ENCODE data around the gene HAO2. TPM values are rescaled to one million over a fixed set of nuclear protein-coding genes. Genes with fewer than 3 reads are reported as not detected.
"Not testable (repeated sequence)": the region's sequence is repeated elsewhere in the genome, so short reads cannot be mapped to it uniquely, and the experiment has no call there.

HAO2 gene
- total and polyA plus RNA-seq, 9 donors = 0.12 to 0.50 (median 0.23) TPM; not detected in 6

GRCh38 chr1:119332622-119333021 is 36.0 kb upstream of the HAO2 start:
- Histone ChIP-seq H3K27me3 (no peaks in the 10 kb centered on the region), H3K27ac (no peak overlapping the region), H3K36me3 (no peaks in the 10 kb centered on the region), H3K9me3 (no peaks in the 10 kb centered on the region), H3K4me3 (no peak overlapping the region), H3K4me1 (ENCODE audit: insufficient read depth) (peaks cover 13% of the 10 kb centered on the region)
- intact Hi-C loops (cut with DNase I) = no loop called here
- no peak for DNase-seq
- TF ChIP-seq EP300 (IDR thresholded peaks at IDR 0.05) (no peak), CTCF (IDR thresholded peaks at IDR 0.05) (no peak), POLR2A (IDR thresholded peaks at IDR 0.05) (no peak)
- 70 to 82% (median 73%) methylated on average over 6 of the region's 6 CpGs for WGBS, 3 donors

DNA sequence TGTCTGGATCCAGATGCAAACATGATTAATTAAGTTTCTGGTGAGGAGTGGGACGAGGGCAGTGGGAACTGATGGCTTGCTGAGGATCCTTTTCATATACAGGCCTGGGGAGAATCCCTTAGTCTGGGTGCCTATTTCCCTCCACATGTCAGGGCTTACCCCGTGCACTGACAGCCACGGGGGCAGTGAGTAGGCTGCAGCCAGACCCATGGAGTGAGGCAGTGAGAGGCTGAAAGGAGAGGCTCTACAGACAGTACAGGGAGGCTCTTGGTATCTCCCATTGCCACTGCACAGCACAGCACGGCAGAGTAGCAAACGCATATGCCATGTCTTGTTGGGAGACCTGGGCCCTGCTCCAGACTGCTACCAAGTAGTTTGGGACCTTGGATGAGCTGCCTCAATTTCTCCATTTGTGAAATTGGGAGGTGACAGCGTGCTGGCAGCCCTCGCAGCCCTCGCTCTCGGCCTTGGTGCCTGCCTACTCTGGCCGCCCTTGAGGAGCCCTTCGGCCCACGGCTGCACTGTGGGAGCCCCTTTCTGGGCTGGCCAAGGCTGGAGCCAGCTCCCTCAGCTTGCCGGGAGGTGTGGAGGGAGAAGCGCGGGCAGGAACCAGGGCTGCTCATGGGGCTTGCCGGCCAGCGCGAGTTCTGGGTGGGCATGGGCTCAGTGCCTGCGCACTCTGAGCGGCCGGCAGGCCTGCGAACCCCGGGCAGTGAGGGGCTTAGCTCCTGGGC is 35.3 kb upstream of the HAO2 start:
- no peak for TF ChIP-seq EP300 (IDR thresholded peaks at IDR 0.05)
- TF ChIP-seq CTCF (IDR thresholded peaks at IDR 0.05) = no peak
- H3K4me3 ChIP-seq = no peak overlapping the region
- intact Hi-C loops (cut with DNase I) = no loop called here
- H3K36me3 ChIP-seq = no peaks in the 10 kb centered on the region
- H3K4me1 ChIP-seq (ENCODE audit: insufficient read depth) = peaks cover 13% of the 10 kb centered on the region
- no peak overlapping the region for H3K27ac ChIP-seq
- WGBS, 3 donors = 95% methylated on average over 18 to 23 of the region's 23 CpGs
- no peak for DNase-seq
- H3K9me3 ChIP-seq = no peaks in the 10 kb centered on the region
- no peaks in the 10 kb centered on the region for H3K27me3 ChIP-seq

- intact Hi-C loops (cut with DNase I); DNase-seq; H3K9me3 ChIP-seq; H3K4me3 ChIP-seq; H3K36me3 ChIP-seq; H3K27ac ChIP-seq; H3K27me3 ChIP-seq: not testable (repeated sequence)
- 95 to 97% (median 97%) methylated on average over 7 to 16 of the region's 16 CpGs for WGBS, 3 donors
- peaks cover 13% of the 10 kb centered on the region for H3K4me1 ChIP-seq (ENCODE audit: insufficient read depth)
Measured at GRCh38 chr1:119333897-119334250, 34.7 kb upstream of the HAO2 start.

- TF ChIP-seq CTCF (IDR thresholded peaks at IDR 0.05) (no peak), EP300 (IDR thresholded peaks at IDR 0.05) (no peak), POLR2A (IDR thresholded peaks at IDR 0.05) (no peak)
- intact Hi-C loops (cut with DNase I) = no loop called here
- no peaks in the 10 kb centered on the region for H3K9me3 ChIP-seq
- H3K27me3 ChIP-seq = no peaks in the 10 kb centered on the region
- H3K4me3 ChIP-seq = no peak overlapping the region
- peaks cover 8% of the 10 kb centered on the region for H3K4me1 ChIP-seq (ENCODE audit: insufficient read depth)
- no peak for DNase-seq
- H3K36me3 ChIP-seq = no peaks in the 10 kb centered on the region
- WGBS, 3 donors = 6 to 30% (median 15%) methylated on average over 4 of the region's 4 CpGs
- no peak overlapping the region for H3K27ac ChIP-seq
Measured at GRCh38 chr1:119336848-119337247, 31.7 kb upstream of the HAO2 start.

GRCh38 chr1:119338004-119338403 is 30.6 kb upstream of the HAO2 start:
- peaks cover 8% of the 10 kb centered on the region for H3K4me1 ChIP-seq (ENCODE audit: insufficient read depth)
- no peak for TF ChIP-seq POLR2A (IDR thresholded peaks at IDR 0.05)
- TF ChIP-seq CTCF (IDR thresholded peaks at IDR 0.05) = no peak
- no peak for TF ChIP-seq EP300 (IDR thresholded peaks at IDR 0.05)
- intact Hi-C loops (cut with DNase I) = no loop called here
- DNase-seq = no peak
- no peak overlapping the region for H3K27ac ChIP-seq
- H3K27me3 ChIP-seq = no peaks in the 10 kb centered on the region
- no peaks in the 10 kb centered on the region for H3K36me3 ChIP-seq
- no peak overlapping the region for H3K4me3 ChIP-seq
- 92 to 94% (median 93%) methylated on average over 2 of the region's 2 CpGs for WGBS, 3 donors
- H3K9me3 ChIP-seq = no peaks in the 10 kb centered on the region

All from ovary (tissue), 9 donors.